CD8-positive, alpha-beta memory T cell (primary cell): ENCODE data around the gene RCSD1. TPM values are rescaled to one million over a fixed set of nuclear protein-coding genes. Genes with fewer than 3 reads are reported as not detected.
A peak's percentile ranks its signal among the peaks of the same experiment; 100 is the strongest.

Experiments
- CTCF ChIA-PET: fragments of 350-600 bp; sonication (Branson Sonifier 250); formaldehyde crosslinking; loops from one replicate; lab custom pipeline; 2021; ENCODE audit warnings: antibody characterized with exemption; lab: Charles Lee
- POLR2A ChIA-PET: fragments of 350-600 bp; sonication (Branson Sonifier 250); formaldehyde crosslinking; loops from one replicate; lab custom pipeline; 2021; ENCODE audit warnings: antibody characterized with exemption; lab: Charles Lee
- DNase-seq, 5 donors: peaks; one replicate each; pipeline versions ENCODE4 v3.0.0 to v3.0.0-alpha.2; 2020 to 2022; ENCODE audit warnings: mixed read lengths in 1 of 5
- H3K27ac ChIP-seq: one replicate; pipeline ENCODE4 v1.7.0; 2013; ENCODE audit warnings: low read depth, mild to moderate bottlenecking, low read length, moderate library complexity
- H3K27me3 ChIP-seq: 2 replicates; pipeline ENCODE4 v1.7.0; 2013; ENCODE audit warnings: low read length, mild to moderate bottlenecking; ENCODE audit not compliant: insufficient read depth, poor library complexity, severe bottlenecking
- H3K36me3 ChIP-seq: 2 replicates; pipeline ENCODE4 v1.7.0; 2013; ENCODE audit warnings: mild to moderate bottlenecking, low read length, moderate library complexity; ENCODE audit not compliant: insufficient read depth
- H3K4me1 ChIP-seq: 2 replicates; pipeline ENCODE4 v1.7.0; 2013; ENCODE audit warnings: mild to moderate bottlenecking, low read length, moderate library complexity; ENCODE audit not compliant: insufficient read depth
- H3K4me3 ChIP-seq: 2 replicates; pipeline ENCODE4 v1.7.0; 2013; ENCODE audit warnings: mild to moderate bottlenecking, low read length
- H3K9me3 ChIP-seq: 2 replicates; pipeline ENCODE4 v1.7.0; 2013; ENCODE audit warnings: mild to moderate bottlenecking, low read length
- H3K27ac Mint-ChIP-seq, 8 donors: one replicate each; pipeline ENCODE4 v1.8.0; 2020 to 2021; ENCODE audit warnings: mixed read lengths in 8 of 8, mild to moderate bottlenecking in 6 of 8, inconsistent platforms in 3 of 8, moderate library complexity in 3 of 8
- H3K27me3 Mint-ChIP-seq, 2 donors: one replicate each; pipeline ENCODE4 v1.8.0; 2020 to 2021; ENCODE audit warnings: mixed read lengths in 2 of 2, mild to moderate bottlenecking in 1 of 2, moderate library complexity in 1 of 2
- H3K36me3 Mint-ChIP-seq, 3 donors: one replicate each; pipeline ENCODE4 v1.8.0; 2020 to 2021; ENCODE audit warnings: mixed read lengths in 3 of 3, inconsistent platforms in 1 of 3, mild to moderate bottlenecking in 1 of 3
- H3K4me1 Mint-ChIP-seq, 3 donors: one replicate each; pipeline ENCODE4 v1.8.0; 2020 to 2021; ENCODE audit warnings: mixed read lengths in 3 of 3, inconsistent platforms in 1 of 3, mild to moderate bottlenecking in 1 of 3
- H3K4me3 Mint-ChIP-seq, 7 donors: one replicate each; pipeline ENCODE4 v1.8.0; 2020 to 2021; ENCODE audit warnings: mixed read lengths in 7 of 7, mild to moderate bottlenecking in 6 of 7, moderate library complexity in 4 of 7, inconsistent platforms in 2 of 7
- H3K9me3 Mint-ChIP-seq, 5 donors: one replicate each; pipeline ENCODE4 v1.8.0; 2020 to 2022; ENCODE audit warnings: mixed read lengths in 5 of 5, mild to moderate bottlenecking in 3 of 5, moderate library complexity in 2 of 5, inconsistent platforms in 1 of 5
- polyA plus RNA-seq: library from polyadenylated mRNA; unstranded; fragments of 300-500 nt; fragmentation: Illumina TruSeq; gene quantifications from one replicate; pipeline ENCODE4 v1.2.3, GENCODE V29; 2021
- total RNA-seq, 2 experiments: library from RNA; stranded (reverse); gene quantifications; one replicate each; pipeline ENCODE4 v1.2.3, GENCODE V29; 2021

Gene RCSD1
- total and polyA plus RNA-seq, 3 experiments from 2014 or later, result 45.9 to 171 (median 47.9) TPM

DNA sequence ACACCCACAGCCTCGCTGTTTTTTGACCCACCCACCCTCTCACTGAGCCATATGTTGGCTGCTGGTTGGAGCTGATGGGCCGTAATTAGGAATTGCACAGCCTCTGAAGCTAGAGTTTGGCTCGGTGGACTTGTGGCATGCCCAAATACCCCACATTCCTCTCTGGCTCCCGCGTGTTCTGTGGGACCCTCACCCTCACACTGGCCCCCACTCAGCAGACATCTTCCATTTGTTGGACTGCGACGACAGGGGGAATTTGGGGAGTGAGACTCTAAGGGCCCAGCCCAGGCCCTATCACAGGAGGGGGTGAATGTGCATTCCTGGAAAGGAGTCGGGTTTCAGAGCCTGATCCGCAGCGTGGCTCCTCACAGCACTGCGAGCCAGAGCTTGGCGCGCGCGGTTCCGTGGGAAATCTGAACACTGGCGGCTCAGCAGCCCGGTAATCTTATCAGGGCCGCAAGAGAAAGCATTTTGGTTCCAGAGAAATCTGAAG is 5.2 kb downstream of the RCSD1 start:
- H3K27ac Mint-ChIP-seq, result peak overlapping the region in 4 of 8 donors; percentile 33 to 99 (median 96)
- Histone ChIP-seq H3K27me3 (no peaks in the 10 kb centered on the region), H3K4me1 (peaks cover 82% of the 10 kb centered on the region), H3K36me3 (peaks cover 32% of the 10 kb centered on the region), H3K27ac (no peak overlapping the region), H3K4me3 (peak overlapping the region; percentile 1), H3K9me3 (no peaks in the 10 kb centered on the region)
- peaks cover 3 to 75% (median 15%) of the 10 kb centered on the region in 3 donors for H3K36me3 Mint-ChIP-seq
- ChIA-PET CTCF (interaction anchor here (1.1 to 11.1 kb wide), 4 partner anchors 15 to 80 kb away, joined by 3 to 132 read pairs (median 33); no protein-coding TSS in a partner anchor), POLR2A (no interaction called here)
- H3K27me3 Mint-ChIP-seq, result peaks cover 0 to 5% of the 10 kb centered on the region in 2 donors
- H3K4me1 Mint-ChIP-seq, result peaks cover 74 to 90% (median 79%) of the 10 kb centered on the region in 3 donors
- H3K9me3 Mint-ChIP-seq, result no peaks in the 10 kb centered on the region
- no peak for DNase-seq
- H3K4me3 Mint-ChIP-seq, result peak overlapping the region in 4 of 7 donors; percentile 46 to 96 (median 96)

DNA sequence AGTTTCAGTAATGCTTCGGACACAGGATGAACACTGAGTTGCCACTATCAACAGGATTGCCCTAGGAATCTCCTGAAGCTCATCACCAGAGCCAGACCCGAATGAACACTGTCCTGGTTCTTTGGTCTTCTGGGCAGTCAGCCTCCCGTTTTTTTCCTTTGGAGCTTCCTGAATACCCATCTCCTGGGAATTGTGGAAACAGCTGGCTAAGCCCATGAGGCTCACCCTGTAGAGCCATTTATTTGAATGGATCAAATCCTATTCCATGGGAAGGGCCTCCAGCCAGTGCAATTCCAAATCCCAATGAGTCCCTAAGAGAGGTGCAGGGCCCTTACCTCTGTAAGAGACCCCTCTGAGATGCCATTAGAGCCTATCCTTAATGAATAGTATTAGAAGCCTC is 5.9 kb downstream of the RCSD1 start:
- ChIA-PET POLR2A (interaction anchor here (2.2 kb wide), 1 partner anchor 19 kb away, joined by 6 read pairs; no protein-coding TSS in a partner anchor), CTCF (interaction anchor here (1.1 to 11.1 kb wide), 5 partner anchors 19 to 79 kb away, joined by 3 to 132 read pairs (median 20); no protein-coding TSS in a partner anchor)
- no peak overlapping the region for H3K4me3 ChIP-seq
- no peaks in the 10 kb centered on the region for H3K9me3 ChIP-seq
- peaks cover 40% of the 10 kb centered on the region for H3K36me3 ChIP-seq
- Mint-ChIP-seq H3K9me3 (no peaks in the 10 kb centered on the region), H3K36me3 (peaks cover 3 to 77% (median 16%) of the 10 kb centered on the region in 3 donors), H3K27me3 (peaks cover 0 to 2% of the 10 kb centered on the region in 2 donors), H3K4me3 (peak overlapping the region in 5 of 7 donors; percentile 49 to 88 (median 76)), H3K4me1 (peaks cover 78 to 92% (median 87%) of the 10 kb centered on the region in 3 donors), H3K27ac (peak overlapping the region; percentile 71 to 99 (median 90))
- no peak for DNase-seq
- no peak overlapping the region for H3K27ac ChIP-seq
- H3K4me1 ChIP-seq, result peaks cover 89% of the 10 kb centered on the region
- no peaks in the 10 kb centered on the region for H3K27me3 ChIP-seq

DNA sequence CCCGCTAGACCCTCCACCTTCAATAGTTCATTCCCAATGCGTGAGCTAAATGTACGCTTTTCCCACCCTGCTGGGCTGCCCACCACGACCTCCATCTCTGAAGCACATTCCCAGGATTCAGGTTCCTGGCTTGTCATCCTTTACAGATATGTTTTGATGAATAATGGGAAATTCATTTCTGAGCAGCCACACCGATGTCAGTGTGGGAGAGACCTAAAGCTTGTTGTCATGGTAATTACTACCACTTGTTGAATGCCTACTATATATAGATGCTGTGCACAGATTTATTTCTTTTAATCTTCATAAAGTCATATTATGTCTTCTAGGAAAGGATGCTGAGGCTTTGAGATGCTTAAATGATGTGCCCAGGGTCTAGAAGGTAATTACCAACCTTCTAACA is 8.0 kb downstream of the RCSD1 start:
- Histone ChIP-seq H3K9me3 (no peaks in the 10 kb centered on the region), H3K4me3 (no peak overlapping the region), H3K27me3 (no peaks in the 10 kb centered on the region), H3K27ac (no peak overlapping the region), H3K36me3 (peaks cover 49% of the 10 kb centered on the region), H3K4me1 (peaks cover 93% of the 10 kb centered on the region)
- H3K4me3 Mint-ChIP-seq, result peak overlapping the region; percentile 72 to 88 (median 76)
- no peak for DNase-seq
- H3K9me3 Mint-ChIP-seq, result no peaks in the 10 kb centered on the region
- ChIA-PET POLR2A (interaction anchor here (0.8 to 1.6 kb wide), 3 partner anchors 13 to 77 kb away, joined by 4 to 10 read pairs (median 5); no protein-coding TSS in a partner anchor), CTCF (interaction anchor here (1.2 to 11.1 kb wide), 10 partner anchors 10 to 82 kb away, joined by 3 to 132 read pairs (median 5); no protein-coding TSS in a partner anchor)
- peak overlapping the region; percentile 73 to 99 (median 92) for H3K27ac Mint-ChIP-seq
- no peaks in the 10 kb centered on the region for H3K27me3 Mint-ChIP-seq
- peaks cover 3 to 87% (median 18%) of the 10 kb centered on the region in 3 donors for H3K36me3 Mint-ChIP-seq
- peaks cover 85 to 100% (median 97%) of the 10 kb centered on the region in 3 donors for H3K4me1 Mint-ChIP-seq

DNA sequence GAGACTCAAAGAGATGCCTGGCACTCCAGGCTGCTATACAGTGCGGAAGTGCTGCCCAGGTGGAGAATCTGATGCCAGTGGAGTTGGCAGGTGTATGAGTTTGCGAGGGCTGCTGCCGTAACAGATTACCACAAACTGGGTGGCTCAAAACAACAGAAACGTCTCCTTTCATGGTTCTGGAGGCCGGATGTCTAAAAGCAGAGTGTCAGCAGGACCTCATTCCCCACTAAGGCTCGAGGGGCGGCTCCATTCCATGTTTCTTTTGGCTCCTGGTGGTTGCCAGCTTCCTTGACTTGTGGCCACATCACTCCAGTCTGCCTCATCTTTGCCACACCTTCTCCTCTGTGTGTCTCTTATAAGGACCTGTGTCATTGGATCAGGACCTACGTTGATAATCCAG is 10.0 kb downstream of the RCSD1 start:
- Mint-ChIP-seq H3K36me3 (peaks cover 0 to 88% (median 9%) of the 10 kb centered on the region in 3 donors), H3K4me3 (peak overlapping the region in 3 of 7 donors; percentile 40 to 70 (median 41)), H3K27ac (peak overlapping the region; percentile 62 to 97 (median 76)), H3K27me3 (no peaks in the 10 kb centered on the region), H3K9me3 (no peaks in the 10 kb centered on the region), H3K4me1 (peaks cover 86 to 100% (median 97%) of the 10 kb centered on the region in 3 donors)
- CTCF ChIA-PET, result interaction anchor here (1.2 to 7.8 kb wide), 3 partner anchors 13 to 48 kb away, joined by 3 to 132 read pairs (median 4); no protein-coding TSS in a partner anchor
- H3K27me3 ChIP-seq, result no peaks in the 10 kb centered on the region
- no peak overlapping the region for H3K27ac ChIP-seq
- POLR2A ChIA-PET, result interaction anchor here (1.1 kb wide), 1 partner anchor 8 kb away, joined by 3 read pairs; no protein-coding TSS in a partner anchor
- H3K4me1 ChIP-seq, result peaks cover 92% of the 10 kb centered on the region
- no peak for DNase-seq
- peaks cover 43% of the 10 kb centered on the region for H3K36me3 ChIP-seq
- no peaks in the 10 kb centered on the region for H3K9me3 ChIP-seq
- no peak overlapping the region for H3K4me3 ChIP-seq

DNA sequence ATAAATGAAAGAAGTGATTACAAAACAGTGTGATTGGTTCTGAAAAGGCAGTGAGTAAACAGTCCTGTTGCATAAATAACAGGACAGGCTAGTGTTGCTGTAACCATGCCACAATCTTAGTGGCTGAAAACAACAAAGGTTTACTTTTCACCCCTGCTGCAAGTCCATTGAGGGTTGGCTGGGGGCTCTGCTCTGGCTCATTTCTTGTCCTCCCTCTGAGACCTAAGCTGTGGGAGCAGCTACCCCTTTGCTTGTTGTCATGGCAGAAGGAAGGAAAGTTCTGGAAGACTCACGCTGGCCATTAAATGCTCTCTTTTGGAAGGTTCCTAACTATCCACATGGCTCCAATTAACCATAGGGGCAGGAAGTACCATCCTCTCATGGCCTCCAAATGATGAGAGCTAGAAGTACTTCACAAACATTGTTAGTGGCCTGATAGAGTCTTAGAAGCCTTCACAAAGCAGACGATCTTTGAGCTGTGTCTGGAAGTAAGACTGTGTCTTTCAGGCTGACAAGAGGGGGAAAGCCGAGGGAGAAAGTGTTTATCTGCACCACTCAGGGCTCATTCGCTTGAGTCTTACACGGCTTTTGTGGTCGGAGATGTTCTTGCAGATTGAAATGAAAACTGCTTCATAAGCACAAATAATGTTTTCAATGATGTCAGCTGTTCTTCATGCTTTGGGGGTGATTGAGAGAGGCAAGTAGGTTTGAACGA is 11.9 kb downstream of the RCSD1 start:
- Histone ChIP-seq H3K27ac (no peak overlapping the region), H3K4me3 (no peak overlapping the region), H3K4me1 (peaks cover 85% of the 10 kb centered on the region), H3K36me3 (peaks cover 34% of the 10 kb centered on the region), H3K27me3 (no peaks in the 10 kb centered on the region), H3K9me3 (no peaks in the 10 kb centered on the region)
- CTCF ChIA-PET, result interaction anchor here (1.2 to 7.8 kb wide), 2 partner anchors 40 to 46 kb away, joined by 5 to 132 read pairs; no protein-coding TSS in a partner anchor
- H3K4me1 Mint-ChIP-seq, result peaks cover 88 to 99% (median 97%) of the 10 kb centered on the region in 3 donors
- POLR2A ChIA-PET, result interaction anchor here (0.6 to 1.4 kb wide), 2 partner anchors 10 to 242 kb away, joined by 4 to 6 read pairs; no protein-coding TSS in a partner anchor
- no peaks in the 10 kb centered on the region for H3K9me3 Mint-ChIP-seq
- peak overlapping the region; percentile 1 to 70 (median 65) for H3K4me3 Mint-ChIP-seq
- H3K27me3 Mint-ChIP-seq, result peaks cover 0 to 1% of the 10 kb centered on the region in 2 donors
- H3K36me3 Mint-ChIP-seq, result peaks cover 0 to 91% (median 17%) of the 10 kb centered on the region in 3 donors
- peak overlapping the region; percentile 68 to 97 (median 80) for H3K27ac Mint-ChIP-seq
- peak in 1 of 5 donors; percentile 30 for DNase-seq

DNA sequence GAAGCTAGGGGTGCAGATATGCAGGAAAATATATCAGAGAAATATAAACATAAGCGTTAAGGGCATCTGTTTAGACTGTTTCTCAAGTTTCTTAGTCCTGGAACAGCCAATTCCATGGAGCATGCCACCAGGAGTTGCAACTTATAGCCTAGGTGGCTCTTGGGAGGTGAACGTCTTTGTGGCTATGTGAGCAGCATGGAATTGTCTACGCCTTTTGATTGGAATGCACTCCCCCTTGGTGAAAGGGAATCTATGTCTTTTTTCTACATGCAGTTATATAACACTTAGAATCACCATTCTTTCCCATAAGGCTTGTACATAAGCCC is 12.4 kb downstream of the RCSD1 start:
- no peaks in the 10 kb centered on the region for H3K27me3 ChIP-seq
- DNase-seq, result no peak
- ChIA-PET CTCF (interaction anchor here (1.2 to 7.8 kb wide), 2 partner anchors 40 to 45 kb away, joined by 5 to 132 read pairs; no protein-coding TSS in a partner anchor), POLR2A (interaction anchor here (0.6 to 1.4 kb wide), 2 partner anchors 10 to 242 kb away, joined by 4 to 6 read pairs; no protein-coding TSS in a partner anchor)
- H3K4me3 ChIP-seq, result no peak overlapping the region
- Mint-ChIP-seq H3K27me3 (peaks cover 0 to 1% of the 10 kb centered on the region in 2 donors), H3K36me3 (peaks cover 0 to 86% (median 17%) of the 10 kb centered on the region in 3 donors), H3K4me1 (peaks cover 86 to 96% (median 94%) of the 10 kb centered on the region in 3 donors), H3K27ac (peak overlapping the region; percentile 68 to 97 (median 80)), H3K9me3 (no peaks in the 10 kb centered on the region), H3K4me3 (peak overlapping the region; percentile 1 to 70 (median 65))
- H3K27ac ChIP-seq, result no peak overlapping the region
- peaks cover 80% of the 10 kb centered on the region for H3K4me1 ChIP-seq
- H3K9me3 ChIP-seq, result no peaks in the 10 kb centered on the region
- H3K36me3 ChIP-seq, result peaks cover 34% of the 10 kb centered on the region

DNA sequence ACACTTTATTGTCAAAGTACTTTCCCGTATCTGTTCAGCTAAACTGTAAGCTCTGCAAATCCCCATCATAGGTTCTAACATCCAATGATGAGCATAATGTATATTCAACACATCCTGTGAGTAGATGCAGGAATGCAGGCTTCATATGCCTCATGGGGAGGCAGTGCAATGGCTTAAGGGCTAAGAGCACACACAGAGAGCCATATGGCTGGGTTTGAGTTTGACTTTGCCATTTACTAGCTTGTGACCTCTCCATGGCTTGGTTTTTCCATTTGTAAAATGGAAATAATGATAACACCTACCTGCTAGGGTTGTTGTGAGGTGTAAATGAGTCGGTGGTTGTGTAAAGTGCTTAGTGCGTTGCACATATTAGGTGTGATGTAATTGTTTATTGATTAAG is 13.4 kb downstream of the RCSD1 start:
- Histone ChIP-seq H3K4me1 (peaks cover 75% of the 10 kb centered on the region), H3K9me3 (no peaks in the 10 kb centered on the region), H3K36me3 (peaks cover 28% of the 10 kb centered on the region), H3K4me3 (no peak overlapping the region), H3K27ac (no peak overlapping the region), H3K27me3 (no peaks in the 10 kb centered on the region)
- Mint-ChIP-seq H3K27me3 (peaks cover 0 to 1% of the 10 kb centered on the region in 2 donors), H3K36me3 (peaks cover 0 to 80% (median 18%) of the 10 kb centered on the region in 3 donors), H3K4me1 (peaks cover 82 to 94% (median 92%) of the 10 kb centered on the region in 3 donors), H3K9me3 (no peaks in the 10 kb centered on the region), H3K27ac (peak overlapping the region; percentile 26 to 92 (median 80)), H3K4me3 (peak overlapping the region in 6 of 7 donors; percentile 14 to 84 (median 54))
- DNase-seq, result no peak
- CTCF ChIA-PET, result no interaction called here
- POLR2A ChIA-PET, result no interaction called here
